ENCODE results near the gene LYPLAL1. TPM values are rescaled to one million over a fixed set of nuclear protein-coding genes. Genes with fewer than 3 reads are reported as not detected.

LYPLAL1 gene
- total RNA-seq, 2 experiments from 2014 or later, result 24.5 to 30.0 TPM

- CTCF ChIA-PET, result no interaction called here
- Mint-ChIP-seq H3K4me3 (no peak overlapping the region), H3K9me3 (no peaks in the 10 kb centered on the region), H3K27me3 (no peaks in the 10 kb centered on the region), H3K27ac (no peak overlapping the region), H3K4me1 (ENCODE audit: low read depth) (no peaks in the 10 kb centered on the region), H3K36me3 (ENCODE audit: low read depth) (peaks cover 3% of the 10 kb centered on the region)
- DNase-seq, result no peak
- ATAC-seq, result no peak
- intact Hi-C loops (cut with micrococcal nuclease), result no loop called here
- POLR2A ChIA-PET, result no interaction called here
- TF ChIP-seq CTCF (IDR thresholded peaks at IDR 0.05), result no peak
These were observed 59.2 kb downstream of the LYPLAL1 start for GRCh38 chr1:219232890-219233289.

- Mint-ChIP-seq H3K27ac (no peak overlapping the region), H3K27me3 (no peaks in the 10 kb centered on the region), H3K4me1 (ENCODE audit: low read depth) (no peaks in the 10 kb centered on the region), H3K4me3 (no peak overlapping the region), H3K9me3 (no peaks in the 10 kb centered on the region), H3K36me3 (ENCODE audit: low read depth) (no peaks in the 10 kb centered on the region)
- POLR2A ChIA-PET, result no interaction called here
- intact Hi-C loops (cut with micrococcal nuclease), result no loop called here
- ATAC-seq, result no peak
- CTCF ChIA-PET, result no interaction called here
- TF ChIP-seq CTCF (IDR thresholded peaks at IDR 0.05), result no peak
- no peak for DNase-seq
These were observed 62.3 kb downstream of the LYPLAL1 start for GRCh38 chr1:219235903-219236481.

DNA sequence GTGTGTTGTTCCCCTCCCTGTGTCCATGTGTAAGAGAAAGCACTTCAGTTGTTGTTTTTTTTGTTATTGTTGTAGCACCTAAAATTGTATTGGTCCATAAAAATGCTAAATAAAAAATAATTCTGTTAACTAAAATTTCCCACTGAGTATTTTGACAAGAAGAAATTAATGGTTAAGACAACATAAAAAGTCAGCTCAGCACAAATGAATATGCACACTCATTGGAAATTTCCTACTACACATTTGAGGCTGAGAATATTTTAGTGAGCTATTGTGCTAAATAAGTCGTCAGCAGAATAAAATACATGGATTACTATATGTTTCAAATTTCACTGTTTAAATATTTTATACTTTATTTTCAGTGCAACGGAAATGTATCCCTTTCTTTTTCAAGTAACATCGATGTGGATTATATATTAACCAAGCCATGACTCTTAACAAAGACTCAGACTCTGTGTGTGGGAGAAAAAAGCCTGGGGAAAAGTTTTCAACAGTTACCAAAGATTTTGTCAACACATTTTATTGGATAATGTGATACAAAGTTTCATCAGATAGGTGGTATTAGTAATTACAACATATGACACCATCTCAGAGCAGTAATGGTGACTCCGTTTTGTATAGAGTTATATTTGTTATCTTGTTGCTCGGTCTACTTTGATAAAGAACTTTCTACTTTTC, 63.4 kb downstream of the LYPLAL1 start:
- no peak for ATAC-seq
- Mint-ChIP-seq H3K27me3 (no peaks in the 10 kb centered on the region), H3K27ac (no peak overlapping the region), H3K4me3 (no peak overlapping the region), H3K4me1 (ENCODE audit: low read depth) (no peaks in the 10 kb centered on the region), H3K9me3 (no peaks in the 10 kb centered on the region), H3K36me3 (ENCODE audit: low read depth) (no peaks in the 10 kb centered on the region)
- TF ChIP-seq CTCF (IDR thresholded peaks at IDR 0.05), result no peak
- POLR2A ChIA-PET, result no interaction called here
- no peak for DNase-seq
- intact Hi-C loops (cut with micrococcal nuclease), result no loop called here
- CTCF ChIA-PET, result no interaction called here

DNA sequence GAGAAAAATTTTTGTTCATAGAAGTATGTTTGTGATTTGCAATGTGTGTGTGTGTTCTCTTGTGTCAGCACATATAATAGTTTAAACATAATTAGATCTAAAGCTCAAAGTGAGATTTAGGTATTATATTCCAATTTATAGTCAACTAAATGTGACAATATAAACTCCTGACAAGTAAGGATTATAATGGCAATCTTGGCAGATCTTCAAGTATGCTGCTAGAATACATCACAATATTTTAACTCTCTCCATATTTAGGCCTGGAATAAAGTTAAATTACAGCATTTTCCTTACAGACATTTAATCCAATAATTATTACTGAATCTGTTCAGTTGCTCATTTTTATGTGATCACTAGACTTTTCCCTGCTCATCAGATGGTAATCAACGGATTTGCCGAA, 65.8 kb downstream of the LYPLAL1 start:
- no peak overlapping the region for H3K27ac Mint-ChIP-seq

More for the DNA sequence above, 65.8 kb downstream of the LYPLAL1 start:
- ATAC-seq (no peak), DNase-seq (no peak)
- CTCF ChIA-PET, result no interaction called here
- Mint-ChIP-seq H3K36me3 (ENCODE audit: low read depth) (no peaks in the 10 kb centered on the region), H3K4me1 (ENCODE audit: low read depth) (no peaks in the 10 kb centered on the region), H3K4me3 (no peak overlapping the region), H3K9me3 (no peaks in the 10 kb centered on the region), H3K27me3 (no peaks in the 10 kb centered on the region)
- POLR2A ChIA-PET, result no interaction called here
- intact Hi-C loops (cut with micrococcal nuclease), result no loop called here
- TF ChIP-seq CTCF (IDR thresholded peaks at IDR 0.05), result no peak
